Amniotic epithelial cell (primary cell): ENCODE measurements around the gene LOXL4.

ENCODE experiments used
- DNase-seq: peaks from one replicate; pipeline ENCODE4 v3.0.0-alpha.2; 2010; ENCODE audit warnings: low read depth

Gene LOXL4

GRCh38 chr10:98263088-98263487 is 4.9 kb downstream of the LOXL4 start:
- no peak for DNase-seq

- no peak for DNase-seq
Observed at GRCh38 chr10:98262571-98262970, 5.4 kb downstream of the LOXL4 start.

- no peak for DNase-seq
Observed at GRCh38 chr10:98261436-98262277, 6.3 kb downstream of the LOXL4 start.

- no peak for DNase-seq
Observed at GRCh38 chr10:98260752-98261151, 7.2 kb downstream of the LOXL4 start.

- DNase-seq = no peak
Observed at GRCh38 chr10:98260350-98260749, 7.6 kb downstream of the LOXL4 start.

- no peak for DNase-seq
Observed at GRCh38 chr10:98259606-98260315, 8.2 kb downstream of the LOXL4 start.

- DNase-seq = no peak
Observed at GRCh38 chr10:98258683-98259454, 9.1 kb downstream of the LOXL4 start.

- DNase-seq = no peak
Observed at GRCh38 chr10:98257961-98258360, 10.0 kb downstream of the LOXL4 start.

- no peak for DNase-seq
Observed at GRCh38 chr10:98257198-98257597, 10.8 kb downstream of the LOXL4 start.

GRCh38 chr10:98256692-98257091 is 11.3 kb downstream of the LOXL4 start:
- no peak for DNase-seq

- no peak for DNase-seq
Observed at GRCh38 chr10:98255146-98255877, 12.7 kb downstream of the LOXL4 start.

- no peak for DNase-seq
Observed at GRCh38 chr10:98254234-98254974, 13.6 kb downstream of the LOXL4 start.

- no peak for DNase-seq
Observed at GRCh38 chr10:98253499-98253898, 14.5 kb downstream of the LOXL4 start.

GRCh38 chr10:98252464-98252863 is 15.5 kb downstream of the LOXL4 start:
- no peak for DNase-seq

GRCh38 chr10:98251399-98251798 is 16.6 kb downstream of the LOXL4 start:
- DNase-seq = no peak

- DNase-seq = no peak
Observed at GRCh38 chr10:98249134-98249533, 18.9 kb downstream of the LOXL4 start.

GRCh38 chr10:98248018-98248417 is 20.0 kb downstream of the LOXL4 start:
- DNase-seq = no peak

GRCh38 chr10:98246911-98247805 is 20.8 kb downstream of the LOXL4 start:
- DNase-seq = no peak

- no peak for DNase-seq
Observed at GRCh38 chr10:98244586-98244985, 23.4 kb downstream of the LOXL4 start.

- no peak for DNase-seq
Observed at GRCh38 chr10:98244141-98244540, 23.9 kb downstream of the LOXL4 start.
